HPDE6-E6E7 (cell line): Measurements from ENCODE around the gene ENDOU.

Experiments
- DNase-seq: peaks from one replicate; pipeline ENCODE4 v3.0.0; 2011; ENCODE audit warnings: missing footprints; ENCODE audit errors: extremely low spot score

Gene ENDOU

GRCh38 chr12:47725091-47725772 lies at the start of gene ENDOU:
ENDOU (minus strand) TSS chr12:47725490; CDS start chr12:47725413, 77 bp downstream.
- no peak for DNase-seq

- DNase-seq, result no peak
These were observed 49.4 kb upstream of the ENDOU start for GRCh38 chr12:47774663-47775062.

GRCh38 chr12:47773858-47774580 lies 48.7 kb upstream of the ENDOU start:
- no peak for DNase-seq

- peak; percentile 92 for DNase-seq
These were observed 48.0 kb upstream of the ENDOU start, which contains the start of gene SLC48A1 for GRCh38 chr12:47773062-47773857. SLC48A1 (plus strand) TSS chr12:47773238; CDS start chr12:47773305, 67 bp downstream.

GRCh38 chr12:47772738-47773061 lies 47.4 kb upstream of the ENDOU start:
- no peak for DNase-seq

- DNase-seq, result no peak
These were observed 46.9 kb upstream of the ENDOU start for GRCh38 chr12:47772094-47772660.

- DNase-seq, result no peak
These were observed 46.0 kb upstream of the ENDOU start for GRCh38 chr12:47771304-47771703.

- no peak for DNase-seq
These were observed 44.9 kb upstream of the ENDOU start for GRCh38 chr12:47770086-47770726.

- no peak for DNase-seq
These were observed 44.2 kb upstream of the ENDOU start for GRCh38 chr12:47769234-47770085.

GRCh38 chr12:47768323-47768811 lies 43.1 kb upstream of the ENDOU start:
- no peak for DNase-seq

GRCh38 chr12:47767216-47767724 lies 42.0 kb upstream of the ENDOU start:
- DNase-seq, result no peak

GRCh38 chr12:47766502-47767215 lies 41.4 kb upstream of the ENDOU start:
- no peak for DNase-seq

GRCh38 chr12:47763481-47764346 lies 38.4 kb upstream of the ENDOU start:
- no peak for DNase-seq

GRCh38 chr12:47762850-47763465 lies 37.7 kb upstream of the ENDOU start:
- no peak for DNase-seq

- DNase-seq, result peak; percentile 94
These were observed 33.8 kb upstream of the ENDOU start, which contains the start of gene RAPGEF3 for GRCh38 chr12:47758834-47759690. RAPGEF3 (minus strand) TSS chr12:47758880; CDS start chr12:47758556, 324 bp downstream.

GRCh38 chr12:47758584-47758833 lies 33.2 kb upstream of the ENDOU start:
- DNase-seq, result no peak

- no peak for DNase-seq
These were observed 32.7 kb upstream of the ENDOU start for GRCh38 chr12:47757840-47758583.
